ENCODE data around the gene SLC39A1. TPM values are rescaled to one million over a fixed set of nuclear protein-coding genes. Genes with fewer than 3 reads are reported as not detected.
A peak's percentile ranks its signal among the peaks of the same experiment; 100 is the strongest.

Gene SLC39A1
- total and polyA plus RNA-seq, 9 of the 15 experiments (the other 6 are each of a cell fraction or from before 2014, with no cell fraction given) = 9.9 to 81.1 (median 62.7) TPM

DNA sequence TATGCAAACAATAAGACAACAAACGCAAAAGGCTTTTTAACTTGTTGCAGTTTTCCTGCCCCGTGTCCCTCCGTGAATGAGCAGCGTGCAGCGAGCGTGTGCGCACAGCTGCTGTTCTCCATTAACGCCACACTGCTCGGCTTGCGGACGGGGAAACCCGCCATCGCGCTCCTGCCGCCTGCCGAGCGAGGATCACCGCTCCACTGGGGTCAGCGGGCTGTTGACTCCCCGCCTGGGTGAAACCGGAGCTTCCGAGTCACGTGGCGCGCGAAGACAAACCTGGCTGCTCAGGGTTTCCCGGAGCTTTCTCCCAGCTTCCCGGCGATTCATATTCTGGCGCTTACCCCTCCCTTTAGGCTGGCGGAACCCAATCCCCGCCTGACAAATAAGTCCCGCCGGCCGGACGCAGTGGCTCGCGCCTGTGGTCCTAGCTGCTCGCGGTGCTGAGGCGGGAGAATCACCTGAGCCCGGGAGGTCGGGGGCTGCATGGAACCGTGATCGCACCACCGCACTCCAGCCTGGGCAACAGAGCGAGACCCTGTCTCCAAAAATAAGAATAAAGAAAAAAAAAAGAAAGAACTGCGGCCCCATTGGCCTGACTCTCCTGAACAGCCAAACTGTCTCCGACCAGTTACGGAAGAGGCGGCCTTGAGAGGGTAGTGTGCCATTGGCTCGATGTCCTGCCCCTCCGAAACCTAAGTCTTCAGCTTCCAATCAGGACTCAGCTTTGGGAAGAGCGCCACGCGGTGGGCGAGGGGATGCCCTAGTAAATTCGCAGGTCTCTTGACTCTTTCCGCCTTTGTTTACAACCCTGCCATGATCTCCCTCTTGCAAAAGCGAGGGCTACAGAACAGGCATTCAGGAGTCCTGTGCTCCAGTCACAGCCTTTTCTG is 4.0 kb upstream of the SLC39A1 start, which contains the start of gene CREB3L4:
CREB3L4 (plus strand) TSS at position 796 of the 893 bp plus-strand sequence. CDS start 624 bp downstream, outside the sequence.
- Histone ChIP-seq H3K9ac (ENCODE audit: insufficient read depth in 1 of 2, low read depth in 2 of 2, low read length in 2 of 2) (peak within 1 kb of the TSS; percentile 89 to 99), H3K9me1 (ENCODE audit: control insufficient read depth, insufficient read depth, low read length) (no peaks in the 10 kb centered on the region), H3K4me1 (replicated peaks in 1 of 2; ENCODE audit: control insufficient read depth in 2 of 2, insufficient read depth in 2 of 2, low read length in 2 of 2) (peaks cover 7 to 19% of the 10 kb centered on the region in 2 experiments; a peak in 4 of 5 replicates), H3K27me3 (ENCODE audit: control insufficient read depth in 2 of 2, insufficient read depth in 2 of 2, low read length in 2 of 2) (no peaks in the 10 kb centered on the region), H4K20me1 (replicated peaks; ENCODE audit: control insufficient read depth, insufficient read depth, low read length) (no peaks in the 10 kb centered on the region), H3K4me3 (peak within 1 kb of the TSS; percentile 51), H3K79me2 (ENCODE audit: control insufficient read depth, insufficient read depth, low read length) (peaks cover 45% of the 10 kb centered on the region), H3K36me3 (ENCODE audit: control insufficient read depth, insufficient read depth, low read length) (no peaks in the 10 kb centered on the region), H3K4me2 (ENCODE audit: insufficient read depth, low read length) (peak within 1 kb of the TSS; percentile 87), H2AFZ (ENCODE audit: low read depth, low read length) (peak within 1 kb of the TSS; percentile 89), H3K27ac (ENCODE audit: extremely low read depth, low read depth, low read length) (peak within 1 kb of the TSS; percentile 82), H3K9me3 (replicated peaks; ENCODE audit: control insufficient read depth, insufficient read depth, low read depth, low read length) (no peaks in the 10 kb centered on the region)
- in situ Hi-C loops (cut with MboI) = no loop called here
- BruUV-seq (replicated peaks) = no TSS peak
- ATAC-seq = peak; percentile 87
- peak; percentile 85 to 98 (median 90) for DNase-seq (ENCODE audit: extremely low read depth in 1 of 4, low spot score in 3 of 4)
- POLR2A ChIA-PET = interaction anchor here (0.5 to 4.8 kb wide), 22 partner anchors 9 to 1205 kb away, joined by 3 to 84 read pairs (median 4); partner anchors contain the start of genes CRTC2, DENND4B, GATAD2B and JTB
- WGBS (ENCODE audit: insufficient coverage, low coverage, missing lambda C conversion rate) = under 1% methylated on average over 47 of the region's 60 CpGs
- peak; percentile 98 for FAIRE-seq
- intact Hi-C loops (cut with micrococcal nuclease) = loop anchor here (5.0 kb wide), 1 partner anchor 170 kb away; no protein-coding TSS in a partner anchor
- CTCF ChIA-PET (ENCODE audit: low intra/inter-chr PET ratio) = no interaction called here
- TF ChIP-seq RERE (CRISPR knock-in tag; IDR thresholded peaks at IDR 0.05; ENCODE audit: borderline replicate concordance) (no peak), HIVEP1 (CRISPR knock-in tag; IDR thresholded peaks at IDR 0.05) (no peak), KDM4B (IDR thresholded peaks at IDR 0.05; ENCODE audit: borderline replicate concordance in 2 of 2, low read depth in 1 of 2) (no peak), POLR2H (tag; IDR thresholded peaks at IDR 0.05; ENCODE audit: low read depth) (peak; percentile 93), BRF1 (IDR thresholded peaks at IDR 0.05; ENCODE audit: borderline replicate concordance, extremely low read depth, insufficient read length) (no peak), CBFB (CRISPR knock-in tag; IDR thresholded peaks at IDR 0.05) (no peak), BDP1 (IDR thresholded peaks at IDR 0.05; ENCODE audit: insufficient read depth, insufficient read length) (no peak), ZNF431 (CRISPR knock-in tag; IDR thresholded peaks at IDR 0.05) (no peak), FOXO4 (CRISPR knock-in tag; IDR thresholded peaks at IDR 0.05) (no peak), RNF2 (IDR thresholded peaks at IDR 0.05) (peak; percentile 32; the same call in 1 of the 2 replicates), ZFP1 (CRISPR knock-in tag; IDR thresholded peaks at IDR 0.05) (no peak), E2F6 (IDR thresholded peaks at IDR 0.05; ENCODE audit: borderline replicate concordance in 1 of 2, extremely low read depth in 1 of 2, insufficient read depth in 1 of 2, insufficient read length in 1 of 2, low read depth in 1 of 2, low read length in 1 of 2, poor library complexity in 1 of 2, severe bottlenecking in 1 of 2) (peak; percentile 90 to 93)
